NCI-H2107 treated with DMSO at 0.1 percent for 48 hours (cell line): ENCODE measurements around the gene TPSAB1.

Source experiments
- DNase-seq: peaks from one replicate; lab custom pipeline; 2025; ENCODE audit not compliant: unreplicated experiment; lab: John Stamatoyannopoulos, UW

Gene TPSAB1

DNA sequence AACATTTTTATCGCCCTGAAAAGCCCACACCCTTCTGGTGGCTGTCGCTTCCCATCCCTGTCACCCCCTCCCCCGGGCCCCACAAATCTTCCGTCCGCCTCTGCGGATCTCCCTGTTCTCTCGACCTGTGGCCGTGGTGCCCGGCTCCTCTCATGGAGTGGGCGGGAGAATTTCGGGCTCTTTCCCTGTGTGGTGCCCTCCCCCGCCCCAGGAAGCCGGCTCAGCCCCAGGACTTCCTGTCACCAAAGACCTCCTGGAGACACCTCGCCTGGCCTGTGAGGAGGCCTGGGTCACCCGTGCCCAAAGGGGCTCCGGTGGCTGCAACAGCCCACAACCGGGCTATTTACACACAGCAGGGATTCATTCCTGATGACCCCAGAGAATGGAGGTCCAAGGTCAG lies 42.8 kb downstream of the TPSAB1 start:
- DNase-seq, result no peak

DNA sequence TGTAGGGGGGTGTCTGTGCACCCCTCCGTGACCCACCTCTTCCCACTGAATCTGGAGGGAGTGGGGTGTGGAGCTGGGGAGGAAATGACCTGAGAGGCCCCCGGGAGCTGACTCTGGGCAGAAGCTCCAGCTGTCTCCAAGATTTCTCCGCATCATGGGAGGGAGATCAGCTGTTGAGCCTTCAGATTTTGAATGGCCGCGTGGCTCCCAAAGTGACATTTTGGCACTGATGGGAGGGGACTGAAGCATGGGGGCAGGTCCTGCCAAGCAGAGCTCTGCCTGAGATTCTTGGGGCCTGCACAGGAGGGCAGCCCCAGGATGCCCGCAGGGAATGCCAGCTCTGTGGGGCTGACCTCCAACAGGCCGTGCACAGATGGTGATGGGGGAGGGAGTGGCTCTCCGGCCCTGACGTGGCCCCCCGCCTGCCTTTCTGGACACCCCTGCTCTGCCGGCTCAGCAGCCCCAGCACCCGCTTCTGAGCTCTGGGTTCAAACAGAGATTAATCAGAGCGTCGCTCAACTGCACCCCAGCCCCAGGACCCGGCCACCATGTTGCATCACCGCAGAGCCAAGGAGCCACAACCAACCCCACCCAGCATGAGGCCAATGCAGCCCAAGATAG lies 43.6 kb downstream of the TPSAB1 start:
- DNase-seq, result no peak

DNA sequence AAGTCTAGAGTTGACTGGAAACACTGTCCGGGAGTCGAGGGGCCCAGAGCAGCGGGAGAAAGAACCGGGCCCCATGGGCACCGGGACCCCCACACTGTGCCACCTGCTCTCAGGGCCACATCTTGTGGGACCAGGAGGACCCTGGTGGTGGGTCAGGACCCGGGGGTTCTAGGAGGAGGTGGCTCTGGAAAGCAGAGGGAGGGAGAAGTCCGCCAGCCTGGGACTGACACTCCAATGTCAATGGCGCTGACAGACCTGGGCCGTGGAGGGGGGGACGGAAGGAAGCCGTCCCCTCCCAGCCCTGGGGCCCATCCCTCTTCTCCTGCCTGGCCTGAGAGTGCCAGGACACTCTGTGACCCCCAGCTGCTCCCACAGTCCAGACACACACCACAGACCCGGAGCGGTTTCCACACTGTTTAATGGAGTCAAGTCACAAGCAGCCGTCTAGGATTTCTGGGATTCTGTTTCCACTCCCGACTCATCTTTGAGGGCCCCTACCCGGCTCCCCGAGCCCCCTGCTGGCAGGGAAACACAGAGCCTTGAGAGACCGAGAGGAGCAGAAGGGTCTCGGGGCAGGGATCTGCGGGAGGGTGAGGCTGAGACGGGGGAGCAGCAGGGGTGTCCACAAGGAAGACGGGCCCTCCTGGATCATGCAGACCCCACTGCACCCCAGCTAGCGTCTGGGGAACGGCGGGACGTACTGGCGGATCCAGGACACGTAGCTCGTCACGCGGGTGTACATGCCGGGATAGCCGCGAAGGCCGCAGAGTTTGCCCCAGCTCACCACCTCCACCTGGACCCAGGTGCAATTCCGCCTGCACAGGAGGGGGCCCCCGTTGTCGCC lies 45.4 kb downstream of the TPSAB1 start:
- no peak for DNase-seq

DNA sequence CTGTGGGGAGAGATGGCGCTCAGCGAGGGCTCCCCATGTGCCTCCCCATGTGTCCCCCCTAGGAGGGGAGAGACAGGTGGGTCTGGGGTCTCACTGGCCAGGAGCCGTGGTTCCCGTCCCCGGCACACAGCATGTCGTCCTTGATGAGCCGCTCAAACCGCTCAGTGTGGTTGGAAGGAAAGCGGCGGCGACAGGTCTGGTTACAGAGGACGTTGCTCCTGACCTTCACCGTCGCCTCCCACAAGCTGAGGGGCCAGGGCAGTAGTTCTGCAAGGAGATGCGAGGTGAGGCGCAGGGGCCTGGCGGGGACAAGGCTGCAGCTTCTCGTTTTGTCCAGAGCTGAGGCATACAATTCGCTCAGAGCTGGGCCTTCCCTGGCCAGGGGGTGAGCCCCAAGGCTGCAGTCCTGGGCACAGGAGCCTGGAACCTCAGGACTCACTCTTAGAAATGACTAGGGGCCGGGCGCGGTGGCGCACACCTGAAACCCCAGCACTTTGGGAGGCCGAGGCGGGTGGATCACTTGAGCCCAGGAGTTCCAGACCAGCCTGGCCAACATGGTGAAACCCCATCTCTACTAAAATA lies 46.1 kb downstream of the TPSAB1 start:
- DNase-seq, result no peak

DNA sequence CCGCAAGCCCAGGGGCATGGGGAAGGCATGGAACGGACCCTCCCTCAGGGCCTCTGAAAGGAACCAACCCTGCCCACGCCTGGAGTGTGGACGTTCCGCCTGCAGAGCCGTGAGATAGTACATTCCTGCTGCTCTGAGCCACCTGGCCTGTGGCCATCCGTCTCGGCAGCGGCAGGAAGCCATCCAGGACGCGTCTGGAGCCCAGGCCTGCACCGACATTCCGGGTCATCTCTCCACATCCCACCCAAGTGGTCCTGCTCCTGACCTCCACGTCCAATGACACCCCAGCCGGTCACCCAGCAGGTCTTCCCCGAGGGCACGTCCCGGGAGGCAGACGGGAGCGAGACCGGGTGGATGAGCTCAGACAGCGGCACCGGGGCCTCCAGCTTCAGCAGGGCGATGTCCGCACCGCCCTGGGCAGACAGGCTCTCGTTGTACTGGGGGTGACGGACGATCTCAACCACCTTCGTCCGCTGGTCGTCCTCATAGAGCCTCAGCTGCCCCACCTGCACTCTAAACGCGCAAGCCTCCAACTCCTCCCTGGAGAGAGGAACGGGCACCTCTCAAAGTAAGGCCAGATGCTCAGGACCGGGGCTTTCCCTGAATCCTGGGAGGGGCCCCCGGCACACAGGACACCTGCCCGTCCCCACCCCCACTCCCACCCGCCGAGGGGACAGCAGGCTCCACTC lies 47.6 kb downstream of the TPSAB1 start:
- DNase-seq, result no peak

DNA sequence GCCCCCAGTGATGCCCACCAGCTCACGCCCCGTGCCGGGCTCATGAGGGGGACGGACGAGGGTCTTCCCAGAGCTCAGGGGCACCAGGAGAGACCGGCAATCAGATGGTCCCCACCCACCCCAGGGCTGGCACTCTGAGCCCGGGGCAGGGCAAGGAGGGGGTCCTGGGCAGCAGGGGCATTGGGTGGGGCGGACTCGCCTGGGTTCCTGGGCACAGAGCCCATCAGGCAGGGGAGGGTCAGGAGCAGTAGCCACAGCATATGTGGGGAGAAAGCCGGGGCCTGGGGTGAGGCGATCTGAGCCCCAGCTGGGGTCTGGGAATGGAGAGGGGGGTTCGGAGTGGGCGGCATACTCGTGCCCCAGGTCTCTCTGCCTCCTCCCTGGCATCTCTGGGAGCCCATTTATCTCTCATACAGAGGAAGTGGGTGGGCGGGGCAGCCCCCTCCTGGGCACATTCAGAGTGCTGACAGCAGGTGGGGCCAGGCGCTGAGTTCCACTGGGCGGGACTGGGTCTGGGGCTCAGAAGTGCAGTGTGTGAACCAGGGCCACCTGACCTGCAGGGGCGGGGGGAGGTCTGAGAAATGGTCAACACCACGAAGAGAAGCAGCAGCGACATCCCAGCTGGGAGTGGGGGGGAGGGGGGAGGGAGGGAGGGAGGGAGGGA lies 48.4 kb downstream of the TPSAB1 start:
- DNase-seq, result no peak

DNA sequence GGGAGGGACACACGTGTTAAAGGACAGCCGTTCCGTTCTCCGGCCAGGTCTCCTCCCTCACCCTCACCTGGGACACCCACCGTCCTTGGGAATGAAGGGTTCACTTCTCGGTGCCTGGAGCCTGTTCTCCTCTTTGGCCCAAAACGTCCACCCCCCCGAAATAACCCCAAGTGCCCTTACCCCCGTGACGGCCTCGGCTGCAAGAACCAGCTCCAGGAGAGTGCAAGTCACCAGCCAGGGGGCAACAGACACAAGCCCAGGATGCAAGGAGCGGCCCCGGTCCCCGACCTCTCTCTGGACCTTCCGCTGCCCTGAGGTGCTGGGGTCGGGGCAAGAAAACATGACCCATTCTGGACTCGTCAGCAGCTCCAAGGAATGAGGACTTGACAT lies 49.0 kb downstream of the TPSAB1 start:
- DNase-seq, result no peak

DNA sequence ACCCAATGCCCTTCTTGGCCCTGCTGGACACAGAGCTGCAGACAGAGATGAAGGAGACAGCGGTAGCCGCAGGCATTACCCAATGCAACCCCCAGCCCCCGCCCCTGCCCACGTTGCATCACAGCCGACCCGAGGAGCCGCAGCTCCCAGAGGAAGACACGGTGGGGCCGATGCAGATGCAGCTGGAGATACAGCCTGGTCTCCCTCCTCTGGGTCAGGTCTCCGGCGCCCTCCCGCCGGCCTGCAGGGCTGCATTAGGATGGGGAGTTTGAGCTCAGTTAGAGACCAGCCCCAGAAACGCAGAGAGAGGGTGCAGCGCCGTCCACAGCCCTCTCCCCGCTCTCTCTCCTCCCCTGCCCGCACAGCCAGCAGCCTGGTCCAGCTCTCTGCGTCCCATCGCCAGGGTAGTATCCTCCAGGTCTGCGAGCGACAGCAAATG lies 49.6 kb downstream of the TPSAB1 start:
- DNase-seq, result no peak

DNA sequence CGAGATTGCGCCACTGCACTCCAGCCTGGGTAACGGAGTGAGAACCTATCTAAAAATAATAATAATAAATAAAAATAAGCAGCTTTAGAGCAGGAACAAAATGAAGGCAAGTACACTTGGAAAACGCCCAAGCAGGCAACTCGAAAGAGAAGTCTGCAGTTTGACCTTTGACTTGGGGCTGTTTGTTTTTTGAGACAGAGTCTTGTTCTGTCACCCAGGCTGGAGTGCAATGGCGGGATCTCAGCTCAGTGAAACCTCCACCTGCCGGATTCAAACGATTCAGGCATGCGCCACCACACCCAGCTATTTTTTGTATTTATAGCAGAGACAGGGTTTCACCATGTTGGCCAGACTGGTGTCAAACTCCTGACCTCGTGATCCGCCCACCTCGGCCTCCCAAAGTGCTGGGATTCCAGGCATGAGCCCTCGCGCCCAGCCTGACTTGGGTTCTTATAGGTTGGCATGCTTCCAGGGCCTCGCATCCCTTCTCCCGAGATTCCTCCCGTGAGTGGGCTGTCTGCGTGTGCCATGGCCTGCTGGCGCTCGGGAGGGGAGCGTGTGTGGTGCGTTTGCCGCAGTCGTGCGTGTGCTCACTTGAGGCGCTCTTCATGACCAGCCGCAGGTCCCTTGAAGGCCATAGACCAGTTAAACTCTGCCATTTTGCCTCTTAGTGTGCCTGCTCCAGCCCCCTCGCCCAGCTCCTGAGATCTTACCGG lies 50.5 kb downstream of the TPSAB1 start:
- DNase-seq, result no peak

DNA sequence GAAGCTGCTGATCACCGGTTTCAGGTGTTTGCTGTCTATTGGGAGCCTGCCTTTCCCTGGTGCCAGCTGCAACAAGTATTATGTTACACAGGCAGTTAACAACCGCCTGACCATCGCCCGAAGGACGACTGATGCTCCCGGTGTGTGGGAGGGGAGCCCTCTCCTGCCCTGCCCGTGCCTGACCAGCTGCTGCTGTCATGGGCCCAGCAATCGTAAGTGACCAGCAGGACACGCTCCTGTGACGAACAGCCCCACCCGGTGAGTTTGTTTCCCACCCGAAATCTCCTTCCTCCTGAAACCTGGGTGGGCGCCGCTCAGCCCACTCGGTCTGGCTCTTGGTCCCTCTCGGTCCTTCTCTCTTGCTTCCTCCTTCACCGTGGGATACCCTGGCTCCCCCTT lies 51.1 kb downstream of the TPSAB1 start:
- DNase-seq, result peak; percentile 83
